B cell (primary cell): Measurements from ENCODE around the gene BMF. TPM values are rescaled to one million over a fixed set of nuclear protein-coding genes. Genes with fewer than 3 reads are reported as not detected.

Source experiments
- ATAC-seq: fragments of 200-7000 bp; cut with Tn5 transposase; one replicate; pipeline ENCODE4 v1.10.0; 2021; ENCODE audit warnings: low read depth, mild to moderate bottlenecking, moderate number of reproducible peaks, moderate library complexity
- CTCF ChIA-PET: fragments of 350-600 bp; sonication (Branson Sonifier 250); formaldehyde crosslinking; loops from one replicate; lab custom pipeline; 2021; ENCODE audit warnings: antibody characterized with exemption, inconsistent platforms; lab: Charles Lee
- POLR2A ChIA-PET: fragments of 350-600 bp; sonication (Branson Sonifier 250); formaldehyde crosslinking; loops from one replicate; lab custom pipeline; 2021; ENCODE audit warnings: antibody characterized with exemption; lab: Charles Lee
- DNase-seq: peaks from one replicate; pipeline ENCODE4 v3.0.0; 2013
- H2AFZ ChIP-seq: 2 replicates; pipeline ENCODE4 v1.6.1; 2012; ENCODE audit warnings: mild to moderate bottlenecking, low read depth, low read length; ENCODE audit not compliant: insufficient read depth, poor library complexity, severe bottlenecking
- H3K27ac ChIP-seq, 2 donors: 1 replicate in 1 of 2; 2 replicates in 1 of 2; pipeline ENCODE4 v1.5.1; 2012 to 2013; ENCODE audit warnings: low read length in 2 of 2, mild to moderate bottlenecking in 2 of 2, moderate library complexity in 1 of 2
- H3K27me3 ChIP-seq, 4 experiments: fragments of 200-600 bp in 1 of 4; sonication (generic) in 1 of 4; replicated peaks in 1 of 4; 1 replicate in 2 of 4; 2 replicates in 2 of 4; pipeline versions ENCODE4 v1.6.1 to v1.7.0; 2013 to 2016; ENCODE audit warnings: low read length in 3 of 4, mild to moderate bottlenecking in 2 of 4, mixed read lengths in 1 of 4, moderate library complexity in 1 of 4; ENCODE audit not compliant: insufficient read depth in 4 of 4, control insufficient read depth in 3 of 4; ENCODE audit errors: control extremely low read depth in 1 of 4
- H3K36me3 ChIP-seq, 2 experiments: replicated peaks in 1 of 2; 1 replicate in 1 of 2; 2 replicates in 1 of 2; pipeline versions ENCODE4 v1.6.1 to v1.7.1; 2013; ENCODE audit warnings: low read length in 1 of 2; ENCODE audit not compliant: insufficient read depth in 2 of 2, control insufficient read depth in 1 of 2; ENCODE audit errors: control extremely low read depth in 1 of 2, extremely low read depth in 1 of 2
- H3K4me1 ChIP-seq, 2 donors: fragments of 200-600 bp in 1 of 2; sonication (generic) in 1 of 2; 1 replicate in 1 of 2; 2 replicates in 1 of 2; pipeline versions ENCODE4 v1.5.1 to v1.6.1; 2013 to 2017; ENCODE audit warnings: low read length in 2 of 2; ENCODE audit not compliant: control insufficient read depth in 2 of 2, insufficient read depth in 2 of 2
- H3K4me2 ChIP-seq: replicated peaks from 2 replicates; pipeline ENCODE3; 2012; ENCODE audit warnings: mild to moderate bottlenecking, low read depth, low read length; ENCODE audit not compliant: poor library complexity, severe bottlenecking
- H3K4me3 ChIP-seq, 5 experiments: fragments of 200-600 bp in 1 of 5; sonication (generic) in 1 of 5; 1 replicate in 3 of 5; 2 replicates in 2 of 5; pipeline versions ENCODE4 v1.5.1 to v1.7.0; 2011 to 2016; ENCODE audit warnings: low read length in 4 of 5, mild to moderate bottlenecking in 4 of 5, low read depth in 2 of 5, control low read depth in 1 of 5, moderate library complexity in 1 of 5; ENCODE audit not compliant: insufficient read depth in 1 of 5; ENCODE audit errors: control extremely low read depth in 1 of 5, extremely low read depth in 1 of 5
- H3K79me2 ChIP-seq: fragments of 200-600 bp; sonication (generic); one replicate; pipeline ENCODE4 v1.6.0; 2016; ENCODE audit warnings: low read length; ENCODE audit not compliant: control insufficient read depth, insufficient read depth
- H3K9ac ChIP-seq: fragments of 200-600 bp; sonication (generic); 2 replicates; pipeline ENCODE4 v1.6.1; 2017; ENCODE audit warnings: mild to moderate bottlenecking, low read length, moderate library complexity
- H3K9me3 ChIP-seq, 3 donors: one replicate each; pipeline versions ENCODE4 v1.6.1 to v1.7.1; 2013; ENCODE audit warnings: low read length in 2 of 3; ENCODE audit not compliant: control insufficient read depth in 2 of 3, insufficient read depth in 1 of 3; ENCODE audit errors: control extremely low read depth in 1 of 3
- H4K20me1 ChIP-seq: 2 replicates; pipeline ENCODE4 v1.6.0; 2012; ENCODE audit warnings: mild to moderate bottlenecking, low read length; ENCODE audit not compliant: insufficient read depth, control insufficient read depth, poor library complexity, severe bottlenecking
- H3K27ac Mint-ChIP-seq: one replicate; pipeline ENCODE4 v1.8.0; 2021; ENCODE audit warnings: mixed read lengths
- H3K27me3 Mint-ChIP-seq: one replicate; pipeline ENCODE4 v1.8.0; 2021; ENCODE audit warnings: mixed read lengths
- H3K4me1 Mint-ChIP-seq: one replicate; pipeline ENCODE4 v1.8.0; 2021; ENCODE audit warnings: mixed read lengths
- H3K4me3 Mint-ChIP-seq: one replicate; pipeline ENCODE4 v1.8.0; 2021; ENCODE audit warnings: mixed read lengths
- H3K9me3 Mint-ChIP-seq: one replicate; pipeline ENCODE4 v1.8.0; 2022; ENCODE audit warnings: mixed read lengths; ENCODE audit not compliant: insufficient read depth
- EZH2 ChIP-seq: IDR thresholded peaks from 2 replicates; pipeline ENCODE4 v1.6.1; 2012; ENCODE audit warnings: borderline replicate concordance, low read depth, mild to moderate bottlenecking, moderate library complexity, low read length; ENCODE audit not compliant: insufficient read depth, poor library complexity, severe bottlenecking
- WGBS: methylation state at CpG from one replicate; pipeline ENCODE4 v1.1.5; 2013; ENCODE audit warnings: missing lambda C conversion rate; ENCODE audit not compliant: insufficient coverage; 5-methylcytosine and 5-hydroxymethylcytosine counted together
- intact Hi-C: fragments of 100-400 bp; cut with micrococcal nuclease; formaldehyde crosslinking; loops from one replicate; pipeline ENCODE4 v1.10.0; 2022
- polyA plus RNA-seq: library from polyadenylated mRNA; depleted of rRNA; stranded (reverse); fragments of >200 nt; gene quantifications from 2 replicates; pipeline ENCODE4 v1.2.3, GENCODE V29; 2012
- total RNA-seq, 2 donors: library from RNA; stranded (reverse); fragments of 120-200 nt in 1 of 2; gene quantifications; 1 replicate in 1 of 2; 2 replicates in 1 of 2; pipeline versions ENCODE4 v1.2.3 to v1.2.4, GENCODE V29; 2013 to 2022
- TF ChIP-seq, protein P1 (sequence below): fragments of 200-600 bp; IDR thresholded peaks from one replicate; pipeline ENCODE4 v1.8.0; 2022; ENCODE audit warnings: antibody characterized with exemption, mild to moderate bottlenecking

The BMF gene
- total and polyA plus RNA-seq, 2 donors (not counting 1 experiment from before 2014, with no cell fraction given) = 43.2 to 343 TPM

DNA sequence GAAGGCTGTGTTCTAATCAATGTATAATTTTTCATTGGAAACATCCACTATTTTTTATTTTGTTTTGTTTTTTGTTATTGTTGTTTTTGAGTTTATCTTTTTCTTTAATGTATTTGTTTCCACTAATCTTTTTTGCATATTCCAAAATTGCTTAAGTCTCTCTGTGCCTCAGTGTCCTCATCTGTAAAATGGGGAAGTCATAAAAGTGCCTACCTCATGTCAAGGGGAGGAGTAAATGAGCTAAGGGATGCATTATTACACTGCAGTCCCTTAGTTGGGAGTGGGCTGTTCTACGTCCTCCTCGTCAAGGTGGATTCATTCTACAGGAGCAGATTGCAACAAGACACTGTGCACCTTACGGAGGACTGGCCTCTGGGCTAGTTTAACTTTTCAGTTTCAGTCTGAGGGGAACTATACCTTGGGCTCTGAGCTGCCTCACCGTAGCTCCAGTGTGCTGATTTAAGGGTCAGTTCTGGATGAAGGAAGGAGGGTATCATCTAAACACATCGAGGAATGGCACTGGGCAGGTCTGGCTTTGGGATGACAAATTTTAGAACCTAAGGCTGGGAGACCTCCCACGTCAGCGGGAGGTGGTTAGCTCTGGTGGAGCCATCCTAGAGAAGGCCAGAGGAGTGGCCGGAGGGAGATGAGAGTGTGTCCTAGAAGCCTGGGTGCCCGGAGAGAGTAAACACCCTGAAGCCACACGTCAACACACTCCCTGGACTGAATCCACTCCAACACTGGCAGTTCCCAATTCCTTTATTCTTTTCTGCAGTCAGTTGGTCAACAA, 64.6 kb downstream of the BMF start:
- Mint-ChIP-seq H3K4me1 (peaks cover 59% of the 10 kb centered on the region), H3K9me3 (no peaks in the 10 kb centered on the region), H3K27me3 (no peaks in the 10 kb centered on the region), H3K27ac (peak overlapping the region; percentile 86), H3K4me3 (no peak overlapping the region)
- no peak overlapping the region for H3K4me3 ChIP-seq
- peak overlapping the region in 1 of 2 donors; percentile 63 for H3K27ac ChIP-seq
- H3K79me2 ChIP-seq = peaks cover 30% of the 10 kb centered on the region
- no peak for ATAC-seq
- peak overlapping the region; percentile 68 for H3K4me2 ChIP-seq
- TF ChIP-seq, protein P1, sequence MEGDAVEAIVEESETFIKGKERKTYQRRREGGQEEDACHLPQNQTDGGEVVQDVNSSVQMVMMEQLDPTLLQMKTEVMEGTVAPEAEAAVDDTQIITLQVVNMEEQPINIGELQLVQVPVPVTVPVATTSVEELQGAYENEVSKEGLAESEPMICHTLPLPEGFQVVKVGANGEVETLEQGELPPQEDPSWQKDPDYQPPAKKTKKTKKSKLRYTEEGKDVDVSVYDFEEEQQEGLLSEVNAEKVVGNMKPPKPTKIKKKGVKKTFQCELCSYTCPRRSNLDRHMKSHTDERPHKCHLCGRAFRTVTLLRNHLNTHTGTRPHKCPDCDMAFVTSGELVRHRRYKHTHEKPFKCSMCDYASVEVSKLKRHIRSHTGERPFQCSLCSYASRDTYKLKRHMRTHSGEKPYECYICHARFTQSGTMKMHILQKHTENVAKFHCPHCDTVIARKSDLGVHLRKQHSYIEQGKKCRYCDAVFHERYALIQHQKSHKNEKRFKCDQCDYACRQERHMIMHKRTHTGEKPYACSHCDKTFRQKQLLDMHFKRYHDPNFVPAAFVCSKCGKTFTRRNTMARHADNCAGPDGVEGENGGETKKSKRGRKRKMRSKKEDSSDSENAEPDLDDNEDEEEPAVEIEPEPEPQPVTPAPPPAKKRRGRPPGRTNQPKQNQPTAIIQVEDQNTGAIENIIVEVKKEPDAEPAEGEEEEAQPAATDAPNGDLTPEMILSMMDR = no peak
- TF ChIP-seq EZH2 = no peak
- CTCF ChIA-PET = interaction anchor here (0.8 to 17.9 kb wide), 7 partner anchors 9 to 293 kb away, joined by 3 to 934 read pairs (median 12); partner anchors contain the start of gene BMF
- POLR2A ChIA-PET = interaction anchor here (8.4 kb wide), 1 partner anchor 59 kb away, joined by 324 read pairs; the partner anchor contains the start of gene BMF
- H3K36me3 ChIP-seq = no peaks in the 10 kb centered on the region
- H3K4me1 ChIP-seq = peaks cover 50 to 61% of the 10 kb centered on the region in 2 donors
- H4K20me1 ChIP-seq = no peaks in the 10 kb centered on the region
- H3K9me3 ChIP-seq = no peaks in the 10 kb centered on the region
- 94% methylated on average over 7 of the region's 10 CpGs for WGBS
- no peak overlapping the region for H3K9ac ChIP-seq
- peak overlapping the region; percentile 55 for H2AFZ ChIP-seq
- no peak for DNase-seq
- H3K27me3 ChIP-seq = no peaks in the 10 kb centered on the region
- intact Hi-C loops = loop anchor here (2.0 kb wide), 1 partner anchor 39 kb away; no protein-coding TSS in a partner anchor
